Gastroesophageal sphincter (tissue), 4 donors: ENCODE results near the gene GCN1. TPM values are rescaled to one million over a fixed set of nuclear protein-coding genes. Genes with fewer than 3 reads are reported as not detected.

Experiments used
- ATAC-seq: fragments of 150-250 bp; one replicate; pipeline ENCODE4 v1.9.1; 2016; ENCODE audit warnings: mild to moderate bottlenecking, moderate library complexity
- H3K27ac ChIP-seq, 4 donors: fragments of 200-600 bp; sonication (generic) in 3 of 4; 1 replicate in 3 of 4; 2 replicates in 1 of 4; pipeline ENCODE4 v1.5.1; 2016 to 2019
- H3K27me3 ChIP-seq: fragments of 200-600 bp; sonication (generic); one replicate; pipeline ENCODE4 v1.5.1; 2019
- H3K36me3 ChIP-seq, 2 donors: fragments of 200-600 bp; sonication (generic); one replicate each; pipeline ENCODE4 v1.5.1; 2019; ENCODE audit warnings: control low read depth in 1 of 2
- H3K4me1 ChIP-seq, 3 donors: fragments of 200-600 bp; sonication (generic); 1 replicate in 2 of 3; 2 replicates in 1 of 3; pipeline ENCODE4 v1.5.1; 2016 to 2019; ENCODE audit warnings: control low read depth in 2 of 3
- H3K4me3 ChIP-seq, 2 donors: fragments of 200-600 bp; sonication (generic); one replicate each; pipeline ENCODE4 v1.5.1; 2019; ENCODE audit warnings: mild to moderate bottlenecking in 1 of 2, moderate library complexity in 1 of 2
- H3K9me3 ChIP-seq, 3 donors: fragments of 200-600 bp; sonication (generic); one replicate each; pipeline ENCODE4 v1.5.1; 2017 to 2019; ENCODE audit warnings: control low read depth in 2 of 3
- EP300 ChIP-seq: sonication (generic); formaldehyde crosslinking; IDR thresholded peaks from one replicate; pipeline ENCODE4 v1.6.1; 2017; ENCODE audit warnings: antibody characterized with exemption, mild to moderate bottlenecking
- POLR2A ChIP-seq, 2 donors: fragments of 450-650 bp; IDR thresholded peaks; one replicate each; pipeline ENCODE4 v1.6.1; 2017; ENCODE audit warnings: antibody characterized with exemption in 2 of 2, mild to moderate bottlenecking in 2 of 2, moderate library complexity in 1 of 2
- POLR2AphosphoS5 ChIP-seq: sonication (generic); formaldehyde crosslinking; IDR thresholded peaks from one replicate; pipeline ENCODE4 v1.6.1; 2017; ENCODE audit warnings: antibody characterized with exemption
- WGBS, 2 donors: methylation state at CpG; one replicate each; pipeline ENCODE4 v1.1.5; 2018; ENCODE audit warnings: low coverage in 1 of 2; 5-methylcytosine and 5-hydroxymethylcytosine counted together
- total RNA-seq, 4 donors: library from RNA; depleted of rRNA; stranded (reverse); fragments of >200 nt; gene quantifications; one replicate each; pipeline ENCODE4 v1.1.0, GENCODE V29; 2016
- TF ChIP-seq, protein P1 (sequence below), 4 experiments: fragments of 200-600 bp in 2 of 4; fragments of 450-650 bp in 2 of 4; sonication (generic) in 1 of 4; IDR thresholded peaks; one replicate each; pipeline ENCODE4 v1.5.1; 2017 to 2019; ENCODE audit warnings: antibody characterized with exemption in 4 of 4, mild to moderate bottlenecking in 2 of 4, moderate library complexity in 2 of 4

The GCN1 gene
- 10 to 100 TPM; 39.3 to 82.2 (median 56.0) TPM for total RNA-seq

- Histone ChIP-seq H3K4me1 (peaks cover 2 to 79% (median 11%) of the 10 kb centered on the region in 3 donors), H3K4me3 (peak within 1 kb of the TSS; percentile 60 to 95), H3K36me3 (peaks cover 2 to 63% of the 10 kb centered on the region in 2 donors), H3K9me3 (no peaks in the 10 kb centered on the region), H3K27ac (peak within 1 kb of the TSS; percentile 66 to 89 (median 87)), H3K27me3 (no peaks in the 10 kb centered on the region)
- peak; percentile 95 for ATAC-seq
- WGBS, 2 donors, result 9 to 20% methylated on average over 3 to 8 of the region's 62 CpGs
- TF ChIP-seq POLR2A (IDR thresholded peaks at IDR 0.05) (peak; percentile 90 to 92), POLR2AphosphoS5 (peak; percentile 96), EP300 (no peak)
- TF ChIP-seq, protein P1, sequence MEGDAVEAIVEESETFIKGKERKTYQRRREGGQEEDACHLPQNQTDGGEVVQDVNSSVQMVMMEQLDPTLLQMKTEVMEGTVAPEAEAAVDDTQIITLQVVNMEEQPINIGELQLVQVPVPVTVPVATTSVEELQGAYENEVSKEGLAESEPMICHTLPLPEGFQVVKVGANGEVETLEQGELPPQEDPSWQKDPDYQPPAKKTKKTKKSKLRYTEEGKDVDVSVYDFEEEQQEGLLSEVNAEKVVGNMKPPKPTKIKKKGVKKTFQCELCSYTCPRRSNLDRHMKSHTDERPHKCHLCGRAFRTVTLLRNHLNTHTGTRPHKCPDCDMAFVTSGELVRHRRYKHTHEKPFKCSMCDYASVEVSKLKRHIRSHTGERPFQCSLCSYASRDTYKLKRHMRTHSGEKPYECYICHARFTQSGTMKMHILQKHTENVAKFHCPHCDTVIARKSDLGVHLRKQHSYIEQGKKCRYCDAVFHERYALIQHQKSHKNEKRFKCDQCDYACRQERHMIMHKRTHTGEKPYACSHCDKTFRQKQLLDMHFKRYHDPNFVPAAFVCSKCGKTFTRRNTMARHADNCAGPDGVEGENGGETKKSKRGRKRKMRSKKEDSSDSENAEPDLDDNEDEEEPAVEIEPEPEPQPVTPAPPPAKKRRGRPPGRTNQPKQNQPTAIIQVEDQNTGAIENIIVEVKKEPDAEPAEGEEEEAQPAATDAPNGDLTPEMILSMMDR (IDR thresholded peaks at IDR 0.05), result no peak
Observed at GRCh38 chr12:120194534-120195395, at the start of gene GCN1. Gene GCN1 (minus strand): TSS chr12:120194715. CDS start chr12:120194697, 18 bp downstream.

GRCh38 chr12:120242971-120243699 lies 48.6 kb upstream of the GCN1 start:
- H3K9me3 ChIP-seq, result no peaks in the 10 kb centered on the region
- peaks cover 0 to 93% (median 64%) of the 10 kb centered on the region in 3 donors for H3K4me1 ChIP-seq
- no peaks in the 10 kb centered on the region for H3K27me3 ChIP-seq
- no peaks in the 10 kb centered on the region for H3K36me3 ChIP-seq
- no peak overlapping the region for H3K4me3 ChIP-seq
- no peak for TF ChIP-seq POLR2AphosphoS5
- WGBS, 2 donors, result 63 to 81% methylated on average over 6 to 8 of the region's 8 CpGs
- peak overlapping the region in 1 of 4 donors; percentile 90 for H3K27ac ChIP-seq
- no peak for ATAC-seq

GRCh38 chr12:120242275-120242799 lies 47.8 kb upstream of the GCN1 start:
- WGBS, 2 donors, result 59 to 75% methylated on average over 2 to 4 of the region's 9 CpGs

DNA sequence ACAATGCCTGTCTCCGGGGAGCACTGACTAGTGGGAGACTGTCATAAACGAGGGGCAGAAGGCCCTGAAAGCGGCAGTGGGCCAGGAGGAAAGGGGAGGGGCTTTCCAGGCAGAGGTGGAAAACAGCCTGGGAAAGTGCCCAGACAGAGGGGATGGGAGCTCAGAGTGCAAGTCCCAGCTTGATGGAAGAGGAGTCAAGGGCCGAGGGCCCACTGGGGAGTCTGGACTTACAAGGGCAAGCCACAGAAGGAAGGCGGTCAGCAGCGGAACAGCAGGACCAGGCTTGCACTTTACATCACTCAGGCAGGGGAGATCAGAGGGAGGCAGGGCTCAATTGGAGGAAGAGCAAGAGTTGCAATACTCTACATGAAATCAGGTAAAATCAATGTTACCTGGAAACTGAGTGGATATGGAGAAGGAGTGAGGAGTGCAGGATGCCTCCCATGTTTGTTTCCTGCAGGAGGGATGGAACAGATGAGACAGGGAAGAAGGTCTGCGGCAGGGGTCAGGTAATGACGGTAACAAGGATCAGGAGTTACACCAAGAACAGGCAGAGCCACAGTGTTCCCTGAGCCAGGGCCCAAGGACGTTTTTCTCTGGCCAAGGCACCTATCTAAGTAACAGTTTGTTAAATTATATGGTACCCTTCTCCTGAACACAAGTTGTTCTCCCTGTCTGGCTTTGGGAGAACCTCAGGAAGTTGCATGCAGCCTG lies 47.2 kb upstream of the GCN1 start:
- H3K27me3 ChIP-seq, result no peaks in the 10 kb centered on the region
- WGBS, 2 donors, result 43 to 48% methylated on average over 9 of the region's 9 CpGs
- H3K36me3 ChIP-seq, result no peaks in the 10 kb centered on the region
- no peak overlapping the region for H3K4me3 ChIP-seq
- H3K9me3 ChIP-seq, result no peaks in the 10 kb centered on the region
- no peak for ATAC-seq
- TF ChIP-seq, protein P1 (IDR thresholded peaks at IDR 0.05), result no peak
- TF ChIP-seq POLR2AphosphoS5, result no peak
- no peak for TF ChIP-seq EP300
- no peak for TF ChIP-seq POLR2A (IDR thresholded peaks at IDR 0.05)
- H3K4me1 ChIP-seq, result peaks cover 0 to 93% (median 69%) of the 10 kb centered on the region in 3 donors
- peak overlapping the region in 3 of 4 donors; percentile 58 to 90 (median 59) for H3K27ac ChIP-seq

More at GRCh38 chr12:120242275-120242799, 47.8 kb upstream of the GCN1 start:
- no peak for ATAC-seq
- Histone ChIP-seq H3K4me3 (no peak overlapping the region), H3K27ac (peak overlapping the region in 3 of 4 donors; percentile 58 to 90 (median 59)), H3K4me1 (peaks cover 0 to 93% (median 66%) of the 10 kb centered on the region in 3 donors), H3K9me3 (no peaks in the 10 kb centered on the region), H3K36me3 (no peaks in the 10 kb centered on the region), H3K27me3 (no peaks in the 10 kb centered on the region)
- TF ChIP-seq POLR2A (IDR thresholded peaks at IDR 0.05) (no peak), EP300 (no peak), POLR2AphosphoS5 (no peak)
- TF ChIP-seq, protein P1 (IDR thresholded peaks at IDR 0.05), result no peak
